GM12878 (cell line): ENCODE results near the gene RGS12. TPM values are rescaled to one million over a fixed set of nuclear protein-coding genes. Genes with fewer than 3 reads are reported as not detected.

Source experiments
- BMI1 ChIP-seq: fragments of 450-650 bp; IDR thresholded peaks from 2 replicates; pipeline ENCODE4 v1.6.1; 2016; ENCODE audit warnings: mild to moderate bottlenecking, moderate library complexity, borderline replicate concordance
- BRCA1 ChIP-seq: IDR thresholded peaks from 2 replicates; pipeline ENCODE4 v1.6.1; 2011; ENCODE audit warnings: low read depth, low read length, improper control_type of control experiment
- CEBPB ChIP-seq, 2 experiments: fragments of 150-350 bp in 1 of 2; IDR thresholded peaks; 2 replicates each; pipeline ENCODE4 v1.6.1; 2012 to 2014; ENCODE audit warnings: low read depth in 2 of 2, low read length in 2 of 2, borderline replicate concordance in 1 of 2, inconsistent platforms in 1 of 2
- CREB1 ChIP-seq: IDR thresholded peaks from 2 replicates; pipeline ENCODE4 v1.6.1; 2012; ENCODE audit warnings: low read depth, mild to moderate bottlenecking, inconsistent platforms
- DPF2 ChIP-seq: fragments of 450-650 bp; IDR thresholded peaks from 2 replicates; pipeline ENCODE4 v1.6.1; 2017; ENCODE audit warnings: mild to moderate bottlenecking
- EED ChIP-seq: sonication (generic); IDR thresholded peaks from 2 replicates; pipeline ENCODE4 v1.6.1; 2016; ENCODE audit warnings: antibody characterized with exemption, low read depth
- EP300 ChIP-seq, 2 experiments: fragments of 150-350 bp in 1 of 2; IDR thresholded peaks; 2 replicates each; pipeline ENCODE4 v1.6.1; 2011 to 2012; ENCODE audit warnings: low read depth in 2 of 2, low read length in 2 of 2, borderline replicate concordance in 1 of 2, improper control_type of control experiment in 1 of 2, inconsistent platforms in 1 of 2; ENCODE audit not compliant: control insufficient read depth in 1 of 2
- FOXK2 ChIP-seq: fragments of 450-650 bp; IDR thresholded peaks from 2 replicates; pipeline ENCODE4 v1.6.1; 2017; ENCODE audit warnings: mild to moderate bottlenecking, moderate library complexity
- FOXM1 ChIP-seq: IDR thresholded peaks from 2 replicates; pipeline ENCODE4 v1.6.1; 2012; ENCODE audit warnings: low read depth, mild to moderate bottlenecking, inconsistent platforms, low read length, moderate library complexity
- IKZF1 ChIP-seq: fragments of 450-650 bp; conservative IDR thresholded peaks from 2 replicates; pipeline ENCODE4 v1.6.1; 2017; ENCODE audit warnings: antibody characterized with exemption, mild to moderate bottlenecking
- JUNB ChIP-seq: IDR thresholded peaks from 2 replicates; pipeline ENCODE4 v1.6.1; 2016; ENCODE audit warnings: antibody characterized with exemption, mild to moderate bottlenecking
- NFIC ChIP-seq: IDR thresholded peaks from 2 replicates; pipeline ENCODE4 v1.6.1; 2012; ENCODE audit warnings: low read depth, mild to moderate bottlenecking, inconsistent platforms, low read length, moderate library complexity
- SMAD5 ChIP-seq: IDR thresholded peaks from 2 replicates; pipeline ENCODE4 v1.6.1; 2016; ENCODE audit warnings: antibody characterized with exemption, low read depth
- SRF ChIP-seq, 2 experiments: IDR thresholded peaks; 2 replicates each; pipeline ENCODE4 v1.6.1; 2011; ENCODE audit warnings: low read depth in 2 of 2, low read length in 2 of 2, mild to moderate bottlenecking in 1 of 2, moderate library complexity in 1 of 2
- WRNIP1 ChIP-seq: IDR thresholded peaks from 2 replicates; pipeline ENCODE4 v1.6.1; 2011; ENCODE audit warnings: low read depth, low read length, improper control_type of control experiment, borderline replicate concordance
- ZNF622 ChIP-seq: fragments of 450-650 bp; IDR thresholded peaks from 2 replicates; pipeline ENCODE4 v1.6.1; 2017; ENCODE audit warnings: mild to moderate bottlenecking, inconsistent platforms
- polyA plus RNA-seq, 11 experiments: library from polyadenylated mRNA; depleted of rRNA in 4 of 11; unstranded in 6 of 11; stranded (reverse) in 5 of 11; fragments of >200 nt; fragmentation: Nextera tagmentation in 4 of 11; fragmentation: Illumina TruSeq in 1 of 11; extraction: Ambion mirVana in 4 of 11; extraction: Trizol in 1 of 11; gene quantifications; 1 replicate in 1 of 11; 2 replicates in 10 of 11; pipeline versions ENCODE4 v1.2.1 to v1.2.3, GENCODE V29; 2011 to 2016; ENCODE audit warnings: inconsistent platforms in 2 of 11, missing spikeins in 2 of 11, low read depth in 1 of 11
- total RNA-seq, 4 experiments: library from RNA; depleted of rRNA in 3 of 4; stranded (reverse); fragments of >200 nt in 3 of 4; fragmentation: Illumina TruSeq in 1 of 4; extraction: Trizol in 1 of 4; gene quantifications; 2 replicates each; pipeline versions ENCODE4 v1.2.1 to v1.2.3, GENCODE V29; 2013 to 2021
- TF ChIP-seq, protein P1 (sequence below): fragments of 450-650 bp; formaldehyde crosslinking; IDR thresholded peaks from 2 replicates; pipeline ENCODE4 v1.5.0; 2022; ENCODE audit warnings: mild to moderate bottlenecking, missing genetic modification characterization
- TF ChIP-seq, protein P2 (sequence below): fragments of 450-650 bp; IDR thresholded peaks from 2 replicates; pipeline ENCODE4 v1.6.1; 2017; ENCODE audit warnings: mild to moderate bottlenecking, moderate library complexity
- TF ChIP-seq, protein P3 (sequence below): IDR thresholded peaks from 2 replicates; pipeline ENCODE4 v1.6.1; 2011; ENCODE audit warnings: low read depth, low read length, improper control_type of control experiment, borderline replicate concordance
- TF ChIP-seq, protein P4 (sequence below): fragments of 450-650 bp; IDR thresholded peaks from 2 replicates; pipeline ENCODE4 v1.6.1; 2014; ENCODE audit warnings: mild to moderate bottlenecking

The RGS12 gene
- total and polyA plus RNA-seq, 10 of the 15 experiments (the other 5 are each of a cell fraction or from before 2014, with no cell fraction given): 0.02 to 2.2 (median 0.73) TPM

DNA sequence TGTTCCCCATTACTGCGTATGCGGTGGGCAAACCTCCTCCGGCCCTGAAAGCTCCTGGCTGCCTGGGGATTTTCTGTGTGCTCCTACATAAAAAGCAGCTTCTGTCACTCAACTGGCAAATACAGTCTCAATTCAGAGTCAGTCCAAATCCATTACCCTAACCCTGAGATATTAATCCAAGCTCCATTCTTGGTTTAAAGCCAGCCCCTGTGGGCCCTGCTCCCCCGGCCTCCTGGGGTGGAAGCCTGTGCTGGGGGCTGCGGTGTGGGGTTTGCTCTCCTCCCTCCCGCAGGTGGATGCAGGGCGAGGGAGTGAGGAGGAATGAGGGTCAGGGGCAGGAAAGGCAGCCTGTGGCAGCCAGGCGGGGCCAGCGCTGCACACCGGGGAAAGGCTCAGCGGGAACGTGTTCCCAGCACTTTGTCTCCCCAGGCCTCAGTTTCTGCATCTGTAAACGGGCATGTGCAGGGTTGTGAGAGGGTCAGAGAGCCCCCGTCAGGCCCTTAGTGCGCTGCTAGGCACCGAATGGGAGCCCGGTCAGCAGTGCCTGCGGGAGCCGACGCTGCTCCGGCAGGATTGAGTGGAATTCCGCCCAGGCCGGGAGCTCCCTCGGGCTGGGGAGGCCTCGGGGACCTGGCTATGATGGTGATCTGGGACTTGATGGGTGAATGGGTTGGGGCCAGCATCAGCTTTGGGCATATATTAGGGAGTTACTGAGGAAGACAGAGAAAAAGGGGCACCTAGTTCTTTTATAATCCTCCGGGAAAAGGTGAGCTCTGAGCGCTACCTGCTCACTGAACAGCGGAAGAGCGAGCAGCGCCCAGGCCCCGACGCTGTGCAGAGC, 6.3 kb upstream of the RGS12 start (continued):
- TF ChIP-seq, protein P1, sequence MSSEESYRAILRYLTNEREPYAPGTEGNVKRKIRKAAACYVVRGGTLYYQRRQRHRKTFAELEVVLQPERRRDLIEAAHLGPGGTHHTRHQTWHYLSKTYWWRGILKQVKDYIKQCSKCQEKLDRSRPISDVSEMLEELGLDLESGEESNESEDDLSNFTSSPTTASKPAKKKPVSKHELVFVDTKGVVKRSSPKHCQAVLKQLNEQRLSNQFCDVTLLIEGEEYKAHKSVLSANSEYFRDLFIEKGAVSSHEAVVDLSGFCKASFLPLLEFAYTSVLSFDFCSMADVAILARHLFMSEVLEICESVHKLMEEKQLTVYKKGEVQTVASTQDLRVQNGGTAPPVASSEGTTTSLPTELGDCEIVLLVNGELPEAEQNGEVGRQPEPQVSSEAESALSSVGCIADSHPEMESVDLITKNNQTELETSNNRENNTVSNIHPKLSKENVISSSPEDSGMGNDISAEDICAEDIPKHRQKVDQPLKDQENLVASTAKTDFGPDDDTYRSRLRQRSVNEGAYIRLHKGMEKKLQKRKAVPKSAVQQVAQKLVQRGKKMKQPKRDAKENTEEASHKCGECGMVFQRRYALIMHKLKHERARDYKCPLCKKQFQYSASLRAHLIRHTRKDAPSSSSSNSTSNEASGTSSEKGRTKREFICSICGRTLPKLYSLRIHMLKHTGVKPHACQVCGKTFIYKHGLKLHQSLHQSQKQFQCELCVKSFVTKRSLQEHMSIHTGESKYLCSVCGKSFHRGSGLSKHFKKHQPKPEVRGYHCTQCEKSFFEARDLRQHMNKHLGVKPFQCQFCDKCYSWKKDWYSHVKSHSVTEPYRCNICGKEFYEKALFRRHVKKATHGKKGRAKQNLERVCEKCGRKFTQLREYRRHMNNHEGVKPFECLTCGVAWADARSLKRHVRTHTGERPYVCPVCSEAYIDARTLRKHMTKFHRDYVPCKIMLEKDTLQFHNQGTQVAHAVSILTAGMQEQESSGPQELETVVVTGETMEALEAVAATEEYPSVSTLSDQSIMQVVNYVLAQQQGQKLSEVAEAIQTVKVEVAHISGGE: no peak
- no peak for TF ChIP-seq FOXM1
- TF ChIP-seq, protein P2, sequence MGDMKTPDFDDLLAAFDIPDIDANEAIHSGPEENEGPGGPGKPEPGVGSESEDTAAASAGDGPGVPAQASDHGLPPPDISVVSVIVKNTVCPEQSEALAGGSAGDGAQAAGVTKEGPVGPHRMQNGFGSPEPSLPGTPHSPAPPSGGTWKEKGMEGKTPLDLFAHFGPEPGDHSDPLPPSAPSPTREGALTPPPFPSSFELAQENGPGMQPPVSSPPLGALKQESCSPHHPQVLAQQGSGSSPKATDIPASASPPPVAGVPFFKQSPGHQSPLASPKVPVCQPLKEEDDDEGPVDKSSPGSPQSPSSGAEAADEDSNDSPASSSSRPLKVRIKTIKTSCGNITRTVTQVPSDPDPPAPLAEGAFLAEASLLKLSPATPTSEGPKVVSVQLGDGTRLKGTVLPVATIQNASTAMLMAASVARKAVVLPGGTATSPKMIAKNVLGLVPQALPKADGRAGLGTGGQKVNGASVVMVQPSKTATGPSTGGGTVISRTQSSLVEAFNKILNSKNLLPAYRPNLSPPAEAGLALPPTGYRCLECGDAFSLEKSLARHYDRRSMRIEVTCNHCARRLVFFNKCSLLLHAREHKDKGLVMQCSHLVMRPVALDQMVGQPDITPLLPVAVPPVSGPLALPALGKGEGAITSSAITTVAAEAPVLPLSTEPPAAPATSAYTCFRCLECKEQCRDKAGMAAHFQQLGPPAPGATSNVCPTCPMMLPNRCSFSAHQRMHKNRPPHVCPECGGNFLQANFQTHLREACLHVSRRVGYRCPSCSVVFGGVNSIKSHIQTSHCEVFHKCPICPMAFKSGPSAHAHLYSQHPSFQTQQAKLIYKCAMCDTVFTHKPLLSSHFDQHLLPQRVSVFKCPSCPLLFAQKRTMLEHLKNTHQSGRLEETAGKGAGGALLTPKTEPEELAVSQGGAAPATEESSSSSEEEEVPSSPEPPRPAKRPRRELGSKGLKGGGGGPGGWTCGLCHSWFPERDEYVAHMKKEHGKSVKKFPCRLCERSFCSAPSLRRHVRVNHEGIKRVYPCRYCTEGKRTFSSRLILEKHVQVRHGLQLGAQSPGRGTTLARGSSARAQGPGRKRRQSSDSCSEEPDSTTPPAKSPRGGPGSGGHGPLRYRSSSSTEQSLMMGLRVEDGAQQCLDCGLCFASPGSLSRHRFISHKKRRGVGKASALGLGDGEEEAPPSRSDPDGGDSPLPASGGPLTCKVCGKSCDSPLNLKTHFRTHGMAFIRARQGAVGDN: no peak
- TF ChIP-seq BRCA1: no peak
- TF ChIP-seq WRNIP1: no peak
- TF ChIP-seq FOXK2: no peak
- TF ChIP-seq DPF2: peak; percentile 92
- TF ChIP-seq EED: peak; percentile 79; the same call in 1 of the 2 replicates
- no peak for TF ChIP-seq CEBPB (IDR thresholded peaks at IDR 0.05; ENCODE audit: borderline replicate concordance in 1 of 2, low read depth in 2 of 2, low read length in 2 of 2)
- 0 out of 4 replicates have a peak, but pooled peaks of 1 of the 2 experiments have one; percentile 8 for TF ChIP-seq SRF (IDR thresholded peaks at IDR 0.05; ENCODE audit: low read depth in 2 of 2, low read length in 2 of 2)
- TF ChIP-seq BMI1: no peak
- peak; percentile 76 for TF ChIP-seq IKZF1
- no peak for TF ChIP-seq NFIC
- TF ChIP-seq, protein P3, sequence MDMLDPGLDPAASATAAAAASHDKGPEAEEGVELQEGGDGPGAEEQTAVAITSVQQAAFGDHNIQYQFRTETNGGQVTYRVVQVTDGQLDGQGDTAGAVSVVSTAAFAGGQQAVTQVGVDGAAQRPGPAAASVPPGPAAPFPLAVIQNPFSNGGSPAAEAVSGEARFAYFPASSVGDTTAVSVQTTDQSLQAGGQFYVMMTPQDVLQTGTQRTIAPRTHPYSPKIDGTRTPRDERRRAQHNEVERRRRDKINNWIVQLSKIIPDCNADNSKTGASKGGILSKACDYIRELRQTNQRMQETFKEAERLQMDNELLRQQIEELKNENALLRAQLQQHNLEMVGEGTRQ: no peak
- peak; percentile 26; the same call in 1 of the 2 replicates for TF ChIP-seq CREB1
- no peak for TF ChIP-seq JUNB
- no peak for TF ChIP-seq SMAD5
- no peak; a peak in 2 of 4 replicates for TF ChIP-seq EP300 (IDR thresholded peaks at IDR 0.05; ENCODE audit: borderline replicate concordance in 1 of 2, control insufficient read depth in 1 of 2, low read depth in 2 of 2, low read length in 2 of 2)
- no peak for TF ChIP-seq ZNF622
- TF ChIP-seq, protein P4, sequence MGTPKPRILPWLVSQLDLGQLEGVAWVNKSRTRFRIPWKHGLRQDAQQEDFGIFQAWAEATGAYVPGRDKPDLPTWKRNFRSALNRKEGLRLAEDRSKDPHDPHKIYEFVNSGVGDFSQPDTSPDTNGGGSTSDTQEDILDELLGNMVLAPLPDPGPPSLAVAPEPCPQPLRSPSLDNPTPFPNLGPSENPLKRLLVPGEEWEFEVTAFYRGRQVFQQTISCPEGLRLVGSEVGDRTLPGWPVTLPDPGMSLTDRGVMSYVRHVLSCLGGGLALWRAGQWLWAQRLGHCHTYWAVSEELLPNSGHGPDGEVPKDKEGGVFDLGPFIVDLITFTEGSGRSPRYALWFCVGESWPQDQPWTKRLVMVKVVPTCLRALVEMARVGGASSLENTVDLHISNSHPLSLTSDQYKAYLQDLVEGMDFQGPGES: no peak
